Measurements from ENCODE around the gene AQP9.
"Not testable (repeated sequence)": the region's sequence is repeated elsewhere in the genome, so short reads cannot be mapped to it uniquely, and the experiment has no call there.

Gene AQP9

DNA sequence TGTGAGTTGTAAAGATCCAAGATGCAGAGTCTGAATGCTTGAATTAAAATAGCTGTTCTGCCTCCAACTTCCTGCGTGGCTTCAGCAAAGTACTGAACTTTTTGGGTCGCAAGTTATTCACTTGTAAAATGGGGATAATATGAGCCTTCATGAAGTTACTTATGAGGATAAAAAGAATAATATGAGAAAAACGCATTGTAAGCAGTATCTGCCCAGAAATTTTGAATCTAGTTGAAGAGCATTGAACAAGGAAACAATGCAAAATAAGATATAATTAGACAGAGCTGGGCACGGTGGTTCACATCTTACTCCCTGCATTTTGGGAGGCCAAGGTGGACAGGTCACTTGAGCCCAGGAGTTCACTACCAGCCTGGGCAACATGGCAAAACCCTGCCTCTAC is 37.8 kb downstream of the AQP9 start:
- H3K9me3 ChIP-seq (ENCODE audit: control insufficient read depth, low read length): no peaks in the 10 kb centered on the region
- H3K4me3 ChIP-seq (ENCODE audit: insufficient read depth, low read depth, low read length, poor library complexity, severe bottlenecking): no peak overlapping the region
- no peak for DNase-seq
- H3K27me3 ChIP-seq (replicated peaks; ENCODE audit: control insufficient read depth, insufficient read depth, low read length, poor library complexity, severe bottlenecking): no peaks in the 10 kb centered on the region
- no peaks in the 10 kb centered on the region for H3K36me3 ChIP-seq (ENCODE audit: control insufficient read depth, insufficient read depth, low read length)
- H3K27ac ChIP-seq (ENCODE audit: insufficient read depth, low read length, poor library complexity, severe bottlenecking): no peak overlapping the region
- no peaks in the 10 kb centered on the region for H3K4me1 ChIP-seq (ENCODE audit: control insufficient read depth, insufficient read depth, low read length, poor library complexity, severe bottlenecking)

DNA sequence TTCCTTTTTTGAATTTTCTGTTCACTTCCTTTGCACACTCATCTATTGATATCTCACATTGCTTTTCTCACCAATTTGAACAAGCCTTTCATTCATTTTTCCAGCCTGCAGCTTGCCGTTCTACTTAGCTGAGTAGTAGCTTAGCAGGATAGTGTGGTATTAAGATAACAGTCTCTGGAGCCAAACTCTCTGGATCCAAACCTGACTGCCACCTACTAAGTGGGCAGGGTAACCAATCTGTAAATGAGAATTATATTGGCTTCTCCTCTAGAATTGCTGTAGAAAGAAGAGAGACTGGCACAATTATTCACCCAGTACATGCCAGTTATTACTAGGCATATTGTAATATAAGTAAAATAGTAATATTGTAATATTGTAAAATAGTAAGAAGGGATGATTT is 40.5 kb downstream of the AQP9 start:
- Histone ChIP-seq H3K4me3 (ENCODE audit: insufficient read depth, low read depth, low read length, poor library complexity, severe bottlenecking) (no peak overlapping the region), H3K27ac (ENCODE audit: insufficient read depth, low read length, poor library complexity, severe bottlenecking) (no peak overlapping the region), H3K4me1 (ENCODE audit: control insufficient read depth, insufficient read depth, low read length, poor library complexity, severe bottlenecking) (no peaks in the 10 kb centered on the region), H3K27me3 (replicated peaks; ENCODE audit: control insufficient read depth, insufficient read depth, low read length, poor library complexity, severe bottlenecking) (peaks cover 6% of the 10 kb centered on the region), H3K9me3 (ENCODE audit: control insufficient read depth, low read length) (no peaks in the 10 kb centered on the region), H3K36me3 (ENCODE audit: control insufficient read depth, insufficient read depth, low read length) (no peaks in the 10 kb centered on the region)
- no peak for DNase-seq

DNA sequence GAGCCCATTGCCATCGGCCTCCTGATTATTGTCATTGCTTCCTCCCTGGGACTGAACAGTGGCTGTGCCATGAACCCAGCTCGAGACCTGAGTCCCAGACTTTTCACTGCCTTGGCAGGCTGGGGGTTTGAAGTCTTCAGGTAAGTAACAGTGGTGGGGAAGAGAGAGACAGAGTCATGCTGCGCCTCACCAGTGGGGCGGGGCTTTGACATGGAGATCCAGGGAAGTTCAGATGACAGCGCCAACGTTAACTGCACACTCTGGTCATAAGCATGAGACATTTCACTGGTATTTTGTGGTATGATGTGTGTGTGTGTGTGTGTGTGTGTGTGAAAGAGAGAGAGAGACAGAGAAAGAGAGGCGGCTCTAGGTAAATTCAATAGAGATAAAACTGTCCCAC is 41.0 kb downstream of the AQP9 start:
- no peak for DNase-seq
- peaks cover 6% of the 10 kb centered on the region for H3K27me3 ChIP-seq (replicated peaks; ENCODE audit: control insufficient read depth, insufficient read depth, low read length, poor library complexity, severe bottlenecking)
- H3K9me3 ChIP-seq (ENCODE audit: control insufficient read depth, low read length): no peaks in the 10 kb centered on the region
- H3K36me3 ChIP-seq (ENCODE audit: control insufficient read depth, insufficient read depth, low read length): no peaks in the 10 kb centered on the region
- H3K27ac ChIP-seq (ENCODE audit: insufficient read depth, low read length, poor library complexity, severe bottlenecking): no peak overlapping the region
- H3K4me1 ChIP-seq (ENCODE audit: control insufficient read depth, insufficient read depth, low read length, poor library complexity, severe bottlenecking): no peaks in the 10 kb centered on the region
- no peak overlapping the region for H3K4me3 ChIP-seq (ENCODE audit: insufficient read depth, low read depth, low read length, poor library complexity, severe bottlenecking)

DNA sequence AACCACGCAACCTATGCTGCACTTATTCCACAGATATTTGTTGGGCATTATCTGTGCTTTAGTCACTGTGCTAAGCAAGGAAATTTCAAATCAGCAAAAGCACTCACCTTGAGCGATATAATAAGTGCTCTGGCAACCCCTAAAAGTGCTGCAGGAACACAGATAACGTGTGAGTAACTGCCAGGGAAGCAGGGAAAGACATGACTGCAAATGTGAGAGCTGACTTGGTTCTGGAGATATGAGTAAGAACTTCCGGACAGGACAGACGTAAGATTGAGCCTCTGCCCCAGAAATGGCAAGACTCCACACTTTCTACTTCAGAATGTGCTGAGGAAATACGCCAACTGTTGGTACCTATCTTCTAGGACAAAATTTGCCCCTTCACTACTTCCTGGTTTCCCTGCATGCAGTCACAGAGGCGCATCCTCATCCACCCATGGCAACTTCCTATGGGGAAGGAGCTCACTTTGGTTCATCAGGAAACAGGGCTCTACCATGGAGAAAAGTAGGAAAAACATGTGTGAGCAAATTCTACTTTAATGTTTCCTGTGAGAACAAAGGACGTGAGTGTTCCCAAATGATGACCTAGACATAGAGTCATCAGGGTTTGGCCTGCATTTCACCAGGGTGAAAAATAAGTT is 41.7 kb downstream of the AQP9 start:
- Histone ChIP-seq H3K36me3 (ENCODE audit: control insufficient read depth, insufficient read depth, low read length) (no peaks in the 10 kb centered on the region), H3K27me3 (replicated peaks; ENCODE audit: control insufficient read depth, insufficient read depth, low read length, poor library complexity, severe bottlenecking) (peaks cover 6% of the 10 kb centered on the region), H3K27ac (ENCODE audit: insufficient read depth, low read length, poor library complexity, severe bottlenecking) (no peak overlapping the region), H3K4me1 (ENCODE audit: control insufficient read depth, insufficient read depth, low read length, poor library complexity, severe bottlenecking) (no peaks in the 10 kb centered on the region), H3K9me3 (ENCODE audit: control insufficient read depth, low read length) (no peaks in the 10 kb centered on the region), H3K4me3 (ENCODE audit: insufficient read depth, low read depth, low read length, poor library complexity, severe bottlenecking) (no peak overlapping the region)
- DNase-seq: no peak

DNA sequence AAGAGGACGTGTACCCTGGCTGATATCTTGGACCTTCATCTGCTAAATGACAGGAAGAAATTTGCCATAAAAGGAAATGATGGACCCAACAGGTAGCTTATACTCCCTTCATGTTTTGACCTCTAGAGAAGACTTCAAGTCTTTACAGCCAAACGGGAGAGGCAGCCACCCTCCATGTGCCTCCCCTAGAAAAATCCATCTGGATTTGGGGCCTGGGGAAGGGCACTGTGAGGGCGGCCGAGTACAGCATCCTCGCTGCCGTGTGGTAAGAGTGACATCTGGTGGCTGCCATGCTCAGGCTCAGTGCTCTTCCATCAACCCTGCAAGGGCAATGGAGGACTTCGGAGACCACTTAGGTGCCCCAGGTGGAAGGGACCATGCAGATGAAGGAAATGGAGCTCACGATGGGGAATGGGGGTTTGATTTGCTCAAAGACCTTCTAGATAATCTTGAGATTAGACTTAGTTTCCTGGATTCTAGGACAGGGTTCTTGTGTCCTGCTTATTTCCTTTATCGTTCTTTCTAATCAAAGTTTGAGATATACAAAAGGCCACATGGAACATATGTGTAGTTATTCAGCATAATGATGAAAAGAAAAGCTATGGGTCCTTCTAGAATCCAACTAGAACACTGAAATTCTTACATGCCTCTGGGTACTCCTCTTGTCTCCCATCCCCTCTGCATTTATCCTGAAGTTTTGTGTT is 44.4 kb downstream of the AQP9 start:
- Histone ChIP-seq H3K4me3 (ENCODE audit: insufficient read depth, low read depth, low read length, poor library complexity, severe bottlenecking) (no peak overlapping the region), H3K36me3 (ENCODE audit: control insufficient read depth, insufficient read depth, low read length) (no peaks in the 10 kb centered on the region), H3K27ac (ENCODE audit: insufficient read depth, low read length, poor library complexity, severe bottlenecking) (no peak overlapping the region), H3K27me3 (replicated peaks; ENCODE audit: control insufficient read depth, insufficient read depth, low read length, poor library complexity, severe bottlenecking) (peaks cover 6% of the 10 kb centered on the region), H3K9me3 (ENCODE audit: control insufficient read depth, low read length) (no peaks in the 10 kb centered on the region), H3K4me1 (ENCODE audit: control insufficient read depth, insufficient read depth, low read length, poor library complexity, severe bottlenecking) (no peaks in the 10 kb centered on the region)
- no peak for DNase-seq

DNA sequence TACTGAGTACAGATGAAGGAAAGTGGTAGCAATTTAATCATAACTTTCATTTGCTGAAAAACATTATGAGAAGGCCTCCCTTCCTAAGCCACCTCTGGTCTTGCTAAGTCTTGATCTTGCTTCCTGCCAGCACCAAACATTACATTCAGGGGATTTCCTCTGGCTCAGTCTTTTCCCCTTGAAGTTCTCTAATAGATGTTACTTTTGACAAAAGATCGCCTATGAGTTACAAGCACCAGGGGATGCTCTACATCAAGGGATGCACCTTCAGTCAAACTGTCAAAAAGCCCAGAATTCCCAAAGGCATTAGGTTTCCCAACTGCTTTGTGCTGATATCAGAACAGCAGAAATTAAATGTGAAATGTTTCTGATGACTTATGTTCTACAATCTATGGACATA is 47.3 kb downstream of the AQP9 start:
- Histone ChIP-seq H3K4me1 (ENCODE audit: control insufficient read depth, insufficient read depth, low read length, poor library complexity, severe bottlenecking) (no peaks in the 10 kb centered on the region), H3K36me3 (ENCODE audit: control insufficient read depth, insufficient read depth, low read length) (no peaks in the 10 kb centered on the region), H3K27me3 (replicated peaks; ENCODE audit: control insufficient read depth, insufficient read depth, low read length, poor library complexity, severe bottlenecking) (peaks cover 6% of the 10 kb centered on the region), H3K27ac (ENCODE audit: insufficient read depth, low read length, poor library complexity, severe bottlenecking) (no peak overlapping the region), H3K9me3 (ENCODE audit: control insufficient read depth, low read length) (no peaks in the 10 kb centered on the region), H3K4me3 (ENCODE audit: insufficient read depth, low read depth, low read length, poor library complexity, severe bottlenecking) (no peak overlapping the region)
- no peak for DNase-seq

DNA sequence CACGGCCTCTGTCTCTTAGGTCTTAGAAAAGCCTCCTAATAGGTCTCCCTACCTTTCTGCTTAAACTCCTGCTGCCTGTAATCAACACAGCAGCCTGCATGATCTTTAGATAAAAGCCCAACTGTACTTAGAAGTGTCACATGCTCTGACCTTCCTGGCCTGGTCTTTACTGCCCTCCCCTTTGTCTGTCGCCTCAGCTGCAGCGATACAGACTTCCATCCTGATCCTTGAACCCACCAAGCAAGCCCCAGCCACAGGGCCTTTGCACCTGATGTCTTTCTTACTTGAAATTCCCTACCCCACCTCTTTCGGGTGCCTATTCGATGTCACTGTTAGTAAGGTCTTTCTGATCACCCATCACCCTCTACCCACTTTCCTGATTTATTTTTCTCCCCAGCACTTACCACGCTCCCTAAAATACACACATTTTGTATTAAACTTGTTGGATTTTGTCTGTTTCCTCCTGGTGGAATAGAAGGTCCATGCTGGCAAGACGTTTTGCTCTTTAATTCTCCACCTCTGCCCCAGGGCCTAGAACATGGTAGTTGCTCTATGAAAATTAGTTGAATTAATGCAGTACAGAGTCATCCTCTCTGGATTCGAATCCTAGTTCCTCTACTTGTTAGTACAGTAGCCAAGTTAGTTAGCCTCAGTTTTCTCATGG is 51.1 kb downstream of the AQP9 start:
- Histone ChIP-seq H3K27ac (ENCODE audit: insufficient read depth, low read length, poor library complexity, severe bottlenecking) (no peak overlapping the region), H3K27me3 (replicated peaks; ENCODE audit: control insufficient read depth, insufficient read depth, low read length, poor library complexity, severe bottlenecking) (no peaks in the 10 kb centered on the region), H3K4me3 (ENCODE audit: insufficient read depth, low read depth, low read length, poor library complexity, severe bottlenecking) (no peak overlapping the region), H3K36me3 (ENCODE audit: control insufficient read depth, insufficient read depth, low read length) (no peaks in the 10 kb centered on the region), H3K9me3 (ENCODE audit: control insufficient read depth, low read length) (no peaks in the 10 kb centered on the region), H3K4me1 (ENCODE audit: control insufficient read depth, insufficient read depth, low read length, poor library complexity, severe bottlenecking) (no peaks in the 10 kb centered on the region)
- no peak for DNase-seq

DNA sequence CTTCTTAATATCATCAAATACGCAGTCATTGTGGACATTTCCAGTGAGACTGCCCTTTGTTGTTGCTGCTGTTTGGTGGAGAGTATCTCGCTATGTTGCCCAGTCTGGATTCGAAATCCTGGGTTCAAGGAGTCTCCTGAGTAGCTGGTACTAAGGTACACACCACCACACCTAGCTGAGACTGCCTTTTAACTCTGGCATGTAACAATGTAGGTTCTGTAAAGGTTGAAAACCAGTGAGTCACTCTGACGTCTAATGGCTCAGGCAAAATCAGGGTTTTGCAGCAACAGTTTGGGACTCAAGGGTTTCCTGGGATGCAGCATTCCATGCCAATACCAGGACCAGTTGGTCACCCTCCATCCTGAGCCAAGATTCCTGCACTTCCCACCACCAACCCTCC is 52.2 kb downstream of the AQP9 start:
- no peak overlapping the region for H3K4me3 ChIP-seq (ENCODE audit: insufficient read depth, low read depth, low read length, poor library complexity, severe bottlenecking)
- no peak overlapping the region for H3K27ac ChIP-seq (ENCODE audit: insufficient read depth, low read length, poor library complexity, severe bottlenecking)
- H3K4me1 ChIP-seq (ENCODE audit: control insufficient read depth, insufficient read depth, low read length, poor library complexity, severe bottlenecking): no peaks in the 10 kb centered on the region
- no peaks in the 10 kb centered on the region for H3K9me3 ChIP-seq (ENCODE audit: control insufficient read depth, low read length)
- H3K27me3 ChIP-seq (replicated peaks; ENCODE audit: control insufficient read depth, insufficient read depth, low read length, poor library complexity, severe bottlenecking): no peaks in the 10 kb centered on the region
- DNase-seq: no peak
- no peaks in the 10 kb centered on the region for H3K36me3 ChIP-seq (ENCODE audit: control insufficient read depth, insufficient read depth, low read length)

DNA sequence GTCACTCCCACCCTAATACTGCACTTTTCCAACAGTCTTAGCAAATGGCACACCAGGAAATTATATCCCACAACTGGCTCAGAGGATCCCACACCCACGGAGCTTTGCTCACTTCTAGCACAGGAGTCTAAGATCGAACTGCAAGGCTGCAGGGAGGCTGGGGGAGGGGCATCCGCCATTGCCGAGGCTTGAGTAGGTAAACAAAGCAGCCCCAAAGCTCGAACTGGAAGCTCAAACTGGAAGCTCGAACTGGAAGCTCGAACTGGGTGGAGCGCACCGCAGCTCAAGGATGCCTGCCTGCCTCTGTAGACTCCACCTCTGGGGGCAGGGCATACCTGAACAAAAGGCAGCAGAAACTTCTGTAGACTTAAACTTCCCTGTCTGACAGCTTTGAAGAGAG is 55.5 kb downstream of the AQP9 start:
- not testable (repeated sequence) for H3K9me3 ChIP-seq (ENCODE audit: control insufficient read depth, low read length); H3K36me3 ChIP-seq (ENCODE audit: control insufficient read depth, insufficient read depth, low read length); H3K4me1 ChIP-seq (ENCODE audit: control insufficient read depth, insufficient read depth, low read length, poor library complexity, severe bottlenecking); H3K27ac ChIP-seq (ENCODE audit: insufficient read depth, low read length, poor library complexity, severe bottlenecking); DNase-seq; H3K27me3 ChIP-seq (replicated peaks; ENCODE audit: control insufficient read depth, insufficient read depth, low read length, poor library complexity, severe bottlenecking); H3K4me3 ChIP-seq (ENCODE audit: insufficient read depth, low read depth, low read length, poor library complexity, severe bottlenecking)

DNA sequence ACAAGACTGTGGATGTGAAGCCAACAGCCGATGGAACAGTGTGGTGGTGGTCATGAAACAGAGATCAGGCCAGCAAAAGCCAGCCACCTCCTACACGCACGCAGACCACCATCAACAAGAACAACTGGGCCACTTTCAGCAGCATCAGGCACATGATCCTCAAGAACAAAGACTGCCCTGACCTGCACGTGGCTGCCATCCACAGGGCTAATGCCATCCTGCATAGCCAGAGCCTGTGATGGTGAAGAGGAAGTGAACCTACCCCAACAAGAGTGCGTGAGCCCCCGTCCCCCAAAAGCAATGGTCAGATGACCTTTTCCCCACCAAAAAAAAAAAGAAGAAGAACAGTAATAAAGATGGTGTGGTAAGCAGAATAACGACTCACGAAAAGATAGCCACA is 62.6 kb downstream of the AQP9 start:
- no peaks in the 10 kb centered on the region for H3K36me3 ChIP-seq (ENCODE audit: control insufficient read depth, insufficient read depth, low read length)
- no peak overlapping the region for H3K27ac ChIP-seq (ENCODE audit: insufficient read depth, low read length, poor library complexity, severe bottlenecking)
- DNase-seq: no peak
- no peak overlapping the region for H3K4me3 ChIP-seq (ENCODE audit: insufficient read depth, low read depth, low read length, poor library complexity, severe bottlenecking)
- no peaks in the 10 kb centered on the region for H3K9me3 ChIP-seq (ENCODE audit: control insufficient read depth, low read length)
- H3K4me1 ChIP-seq (ENCODE audit: control insufficient read depth, insufficient read depth, low read length, poor library complexity, severe bottlenecking): no peaks in the 10 kb centered on the region
- H3K27me3 ChIP-seq (replicated peaks; ENCODE audit: control insufficient read depth, insufficient read depth, low read length, poor library complexity, severe bottlenecking): no peaks in the 10 kb centered on the region

Measured in effector memory CD4-positive, alpha-beta T cell (primary cell).